GM12801 (cell line): ENCODE results near the gene ERP27.

Source experiments
- CTCF ChIP-seq: IDR thresholded peaks from one replicate; pipeline ENCODE4 v1.5.1; 2011; ENCODE audit warnings: control low read depth; ENCODE audit not compliant: insufficient read length; ENCODE audit errors: extremely low read depth

ERP27 gene

GRCh38 chr12:14927267-14927666 is 11.1 kb downstream of the ERP27 start:
- TF ChIP-seq CTCF = no peak

GRCh38 chr12:14924541-14924940 is 13.8 kb downstream of the ERP27 start:
- TF ChIP-seq CTCF = no peak

- TF ChIP-seq CTCF = no peak
Observed at GRCh38 chr12:14923944-14924343, 14.4 kb downstream of the ERP27 start.

GRCh38 chr12:14921218-14921617 is 17.1 kb downstream of the ERP27 start:
- no peak for TF ChIP-seq CTCF

GRCh38 chr12:14920475-14921126 is 17.7 kb downstream of the ERP27 start:
- TF ChIP-seq CTCF = no peak

- TF ChIP-seq CTCF = no peak
Observed at GRCh38 chr12:14919455-14919854, 18.9 kb downstream of the ERP27 start.

- no peak for TF ChIP-seq CTCF
Observed at GRCh38 chr12:14915736-14916135, 22.6 kb downstream of the ERP27 start.

GRCh38 chr12:14913381-14913781 is 25.0 kb downstream of the ERP27 start:
- no peak for TF ChIP-seq CTCF
